Gastrocnemius medialis (tissue), 4 donors: Measurements from ENCODE around the gene HDHD3. TPM values are rescaled to one million over a fixed set of nuclear protein-coding genes. Genes with fewer than 3 reads are reported as not detected.

Experiments used
- ATAC-seq, 2 donors: fragments of 150-250 bp; one replicate each; pipeline ENCODE4 v1.9.1; 2016
- DNase-seq, 2 donors: peaks; one replicate each; pipeline ENCODE4 v3.0.0-alpha.2; 2019
- H3K27ac ChIP-seq, 4 donors: fragments of 200-600 bp; sonication (generic); 1 replicate in 1 of 4; 2 replicates in 3 of 4; pipeline ENCODE4 v1.5.1; 2016 to 2018; ENCODE audit warnings: mild to moderate bottlenecking in 2 of 4, moderate library complexity in 1 of 4
- H3K27me3 ChIP-seq, 3 donors: fragments of 200-600 bp; sonication (generic) in 2 of 3; 1 replicate in 1 of 3; 2 replicates in 2 of 3; pipeline versions ENCODE4 v1.5.1 to v1.6.0; 2016 to 2019; ENCODE audit warnings: mild to moderate bottlenecking in 1 of 3, moderate library complexity in 1 of 3
- H3K36me3 ChIP-seq, 2 donors: fragments of 200-600 bp; sonication (generic) in 1 of 2; one replicate each; pipeline ENCODE4 v1.5.1; 2017 to 2018
- H3K4me1 ChIP-seq, 2 donors: fragments of 200-600 bp; sonication (generic) in 1 of 2; one replicate each; pipeline ENCODE4 v1.5.1; 2016 to 2017; ENCODE audit warnings: mild to moderate bottlenecking in 2 of 2
- H3K4me3 ChIP-seq, 4 donors: fragments of 200-600 bp; sonication (generic) in 3 of 4; 1 replicate in 1 of 4; 2 replicates in 3 of 4; pipeline ENCODE4 v1.5.1; 2016 to 2019; ENCODE audit warnings: mild to moderate bottlenecking in 2 of 4
- H3K9me3 ChIP-seq, 3 donors: fragments of 200-600 bp; sonication (generic) in 2 of 3; 1 replicate in 1 of 3; 2 replicates in 2 of 3; pipeline ENCODE4 v1.5.1; 2016 to 2019
- CTCF ChIP-seq, 5 experiments: fragments of 450-650 bp in 3 of 5; fragments of 200-600 bp in 2 of 5; sonication (generic) in 2 of 5; IDR thresholded peaks in 4 of 5; conservative IDR thresholded peaks in 1 of 5; 1 replicate in 4 of 5; 2 replicates in 1 of 5; pipeline ENCODE4 v1.5.1; 2016 to 2019; ENCODE audit warnings: antibody characterized with exemption in 5 of 5, mild to moderate bottlenecking in 3 of 5, moderate library complexity in 3 of 5
- POLR2A ChIP-seq, 2 donors: fragments of 450-650 bp; IDR thresholded peaks; one replicate each; pipeline ENCODE4 v1.6.1; 2017; ENCODE audit warnings: antibody characterized with exemption in 2 of 2, mild to moderate bottlenecking in 2 of 2, moderate library complexity in 2 of 2
- in situ Hi-C, 4 donors: fragments of 200-750 bp; cut with MboI; loops; one replicate each; pipeline versions ENCODE4 v1.15.0 to v1.8.0; 2017; ENCODE audit warnings: low sequenced_read_pairs in 4 of 4
- intact Hi-C: fragments of 100-400 bp; cut with DNase I; formaldehyde crosslinking; loops from one replicate; pipeline ENCODE4 v1.15.1; 2023; ENCODE audit warnings: low total_unique reads
- total RNA-seq, 4 donors: library from RNA; depleted of rRNA; stranded (reverse); fragments of >200 nt; gene quantifications; one replicate each; pipeline versions ENCODE4 v1.1.0 to v1.2.3, GENCODE V29; 2016

Gene HDHD3
- total RNA-seq, 4 donors from 2014 or later: 10.3 to 16.2 (median 14.1) TPM

GRCh38 chr9:113416149-113416721 lies 39.4 kb upstream of the HDHD3 start:
- Histone ChIP-seq H3K27ac (peak overlapping the region in 1 of 4 donors; percentile 24), H3K36me3 (no peaks in the 10 kb centered on the region), H3K4me1 (peaks cover 0 to 5% of the 10 kb centered on the region in 2 donors), H3K9me3 (no peaks in the 10 kb centered on the region), H3K4me3 (no peak overlapping the region), H3K27me3 (no peaks in the 10 kb centered on the region)
- ATAC-seq: no peak
- in situ Hi-C loops (no loop called here), intact Hi-C loops (no loop called here)
- DNase-seq: no peak
- no peak for TF ChIP-seq CTCF (IDR thresholded peaks at IDR 0.05 in 4 of 5, conservative IDR thresholded peaks at IDR 0.05 in 1 of 5)
- no peak for TF ChIP-seq POLR2A (IDR thresholded peaks at IDR 0.05)

GRCh38 chr9:113410207-113410864 lies 33.5 kb upstream of the HDHD3 start, which contains the start of the genes C9orf43 and POLE3:
Gene C9orf43, plus strand, starts transcription at chr9:113410747. Its CDS starts 2,747 bp downstream, at chr9:113413494.
Gene POLE3, minus strand, starts transcription at chr9:113410675. Its CDS starts 382 bp downstream, at chr9:113410293.
- DNase-seq (peak; percentile 90 to 91), ATAC-seq (peak; percentile 96)
- intact Hi-C loops: loop anchor here (1.0 kb wide), 2 partner anchors 9 to 135 kb away; partner anchors contain the start of genes ALAD, CDC26 and PRPF4
- peak; percentile 55 to 62 for TF ChIP-seq POLR2A (IDR thresholded peaks at IDR 0.05)
- peak in 2 of 5 experiments; percentile 43 to 71 for TF ChIP-seq CTCF (IDR thresholded peaks at IDR 0.05 in 4 of 5, conservative IDR thresholded peaks at IDR 0.05 in 1 of 5)
- Histone ChIP-seq H3K27ac (peak within 1 kb of the TSS; percentile 97 to 99 (median 98)), H3K36me3 (peaks cover 0 to 11% of the 10 kb centered on the region in 2 donors), H3K4me1 (peaks cover 14 to 22% of the 10 kb centered on the region in 2 donors), H3K9me3 (no peaks in the 10 kb centered on the region), H3K4me3 (peak within 1 kb of the TSS; percentile 67 to 98 (median 88)), H3K27me3 (no peaks in the 10 kb centered on the region)
- in situ Hi-C loops: no loop called here

GRCh38 chr9:113409883-113410206 lies 33.1 kb upstream of the HDHD3 start:
- peak overlapping the region; percentile 97 to 99 (median 98) for H3K27ac ChIP-seq
- no peak for TF ChIP-seq POLR2A (IDR thresholded peaks at IDR 0.05)
- no peak for TF ChIP-seq CTCF (IDR thresholded peaks at IDR 0.05 in 4 of 5, conservative IDR thresholded peaks at IDR 0.05 in 1 of 5)
- no peaks in the 10 kb centered on the region for H3K9me3 ChIP-seq
- peaks cover 0 to 11% of the 10 kb centered on the region in 2 donors for H3K36me3 ChIP-seq
- no peak for DNase-seq
- in situ Hi-C loops: loop anchor here in 3 of 4 donors (5.0 to 10.0 kb wide), 2 partner anchors 135 to 138 kb away; partner anchors contain the start of genes CDC26 (in 2 of the 3) and PRPF4 (in 2 of the 3)
- H3K4me1 ChIP-seq: peaks cover 14 to 22% of the 10 kb centered on the region in 2 donors
- no peaks in the 10 kb centered on the region for H3K27me3 ChIP-seq
- ATAC-seq: no peak
- H3K4me3 ChIP-seq: peak overlapping the region; percentile 67 to 98 (median 88)
- intact Hi-C loops: loop anchor here (1.0 to 5.0 kb wide), 3 partner anchors 9 to 188 kb away; partner anchors contain the start of genes ALAD, CDC26, FKBP15 and PRPF4

- Histone ChIP-seq H3K4me1 (peaks cover 14 to 22% of the 10 kb centered on the region in 2 donors), H3K9me3 (no peaks in the 10 kb centered on the region), H3K27me3 (no peaks in the 10 kb centered on the region), H3K4me3 (peak overlapping the region; percentile 67 to 98 (median 88)), H3K36me3 (peaks cover 0 to 11% of the 10 kb centered on the region in 2 donors), H3K27ac (peak overlapping the region; percentile 97 to 99 (median 98))
- ATAC-seq: no peak
- in situ Hi-C loops (loop anchor here in 3 of 4 donors (5.0 to 10.0 kb wide), 2 partner anchors 135 to 137 kb away; partner anchors contain the start of genes CDC26 (in 2 of the 3) and PRPF4 (in 2 of the 3)), intact Hi-C loops (loop anchor here (5.0 kb wide), 1 partner anchor 187 kb away; the partner anchor contains the start of genes FKBP15 and SLC31A1)
- no peak for DNase-seq
- no peak for TF ChIP-seq POLR2A (IDR thresholded peaks at IDR 0.05)
- no peak for TF ChIP-seq CTCF (IDR thresholded peaks at IDR 0.05 in 4 of 5, conservative IDR thresholded peaks at IDR 0.05 in 1 of 5)
These were observed 32.7 kb upstream of the HDHD3 start for GRCh38 chr9:113409481-113409880.
